Astrocyte of the cerebellum (primary cell): Measurements from ENCODE around the gene PDK2.

Experiments used
- DNase-seq: peaks from one replicate; pipeline ENCODE4 v3.0.0-alpha.2; 2011; ENCODE audit warnings: low read depth
- H3K4me3 ChIP-seq: 2 replicates; pipeline ENCODE4 v1.5.1; 2011; ENCODE audit warnings: mild to moderate bottlenecking, low read depth, low read length, moderate library complexity
- in situ Hi-C: cut with HindIII; loops from 2 replicates; pipeline ENCODE4 v1.10.0; 2017; ENCODE audit warnings: low sequenced_read_pairs
- TF ChIP-seq, protein P1 (sequence below): IDR thresholded peaks from 2 replicates; pipeline ENCODE4 v1.5.1; 2012; ENCODE audit warnings: low read length, low read depth, moderate library complexity, mild to moderate bottlenecking; ENCODE audit errors: missing control alignments

The PDK2 gene

GRCh38 chr17:50150354-50151040 is 55.3 kb downstream of the PDK2 start, which contains the start of gene PPP1R9B:
PPP1R9B (minus strand) TSS chr17:50150677; CDS start chr17:50150513, 164 bp downstream.
- TF ChIP-seq, protein P1, sequence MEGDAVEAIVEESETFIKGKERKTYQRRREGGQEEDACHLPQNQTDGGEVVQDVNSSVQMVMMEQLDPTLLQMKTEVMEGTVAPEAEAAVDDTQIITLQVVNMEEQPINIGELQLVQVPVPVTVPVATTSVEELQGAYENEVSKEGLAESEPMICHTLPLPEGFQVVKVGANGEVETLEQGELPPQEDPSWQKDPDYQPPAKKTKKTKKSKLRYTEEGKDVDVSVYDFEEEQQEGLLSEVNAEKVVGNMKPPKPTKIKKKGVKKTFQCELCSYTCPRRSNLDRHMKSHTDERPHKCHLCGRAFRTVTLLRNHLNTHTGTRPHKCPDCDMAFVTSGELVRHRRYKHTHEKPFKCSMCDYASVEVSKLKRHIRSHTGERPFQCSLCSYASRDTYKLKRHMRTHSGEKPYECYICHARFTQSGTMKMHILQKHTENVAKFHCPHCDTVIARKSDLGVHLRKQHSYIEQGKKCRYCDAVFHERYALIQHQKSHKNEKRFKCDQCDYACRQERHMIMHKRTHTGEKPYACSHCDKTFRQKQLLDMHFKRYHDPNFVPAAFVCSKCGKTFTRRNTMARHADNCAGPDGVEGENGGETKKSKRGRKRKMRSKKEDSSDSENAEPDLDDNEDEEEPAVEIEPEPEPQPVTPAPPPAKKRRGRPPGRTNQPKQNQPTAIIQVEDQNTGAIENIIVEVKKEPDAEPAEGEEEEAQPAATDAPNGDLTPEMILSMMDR: no peak
- in situ Hi-C loops: no loop called here
- DNase-seq: no peak
- H3K4me3 ChIP-seq: peak within 1 kb of the TSS; percentile 78

DNA sequence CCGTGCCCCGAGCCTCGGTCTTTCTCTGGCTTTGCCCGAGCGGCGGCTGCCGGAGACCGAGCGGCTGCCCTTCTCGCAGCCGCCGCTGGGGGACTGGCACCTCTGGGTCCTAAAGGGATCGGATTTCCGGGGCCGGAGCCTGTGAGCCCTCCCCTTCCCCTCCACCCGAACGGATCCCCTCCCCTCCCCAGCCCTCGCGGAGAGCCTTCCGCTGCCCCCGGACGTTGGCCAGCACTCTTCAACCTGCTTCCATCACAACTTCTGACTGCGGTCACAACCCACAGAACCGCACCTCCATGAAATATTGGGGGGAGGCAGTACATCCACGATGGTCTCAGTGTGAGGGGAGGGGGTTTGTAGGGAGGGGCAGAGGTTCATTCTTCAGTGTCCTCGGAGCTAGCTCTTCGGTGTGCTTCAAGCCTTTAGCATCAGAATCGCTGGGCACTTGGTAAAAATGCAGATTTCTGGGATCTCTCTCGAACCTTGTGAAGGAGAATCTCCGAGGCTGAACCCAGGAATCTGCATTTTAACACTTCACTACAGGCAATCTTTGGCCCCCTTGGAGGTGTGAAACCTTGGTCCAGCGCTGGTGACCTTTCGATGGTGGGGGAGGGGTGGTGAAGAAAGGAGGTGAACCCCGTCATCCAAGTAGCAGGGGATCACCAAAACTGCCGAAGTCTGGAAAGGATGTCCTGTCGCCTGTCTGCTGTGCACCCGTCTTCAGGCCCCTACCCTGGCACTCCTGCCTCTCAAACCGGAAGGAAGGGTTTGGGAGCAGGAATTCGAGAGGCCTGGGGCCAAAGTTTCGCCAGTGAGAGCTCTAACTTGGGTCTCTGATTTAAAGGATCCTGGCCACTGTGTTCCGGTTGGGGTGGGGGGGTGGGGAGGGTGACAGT is 56.1 kb downstream of the PDK2 start:
- DNase-seq: peak; percentile 81
- in situ Hi-C loops: no loop called here
- TF ChIP-seq, protein P1: peak; percentile 54
- H3K4me3 ChIP-seq: peak overlapping the region; percentile 78

GRCh38 chr17:50151937-50152547 is 56.9 kb downstream of the PDK2 start:
- H3K4me3 ChIP-seq: peak overlapping the region; percentile 78
- TF ChIP-seq, protein P1: no peak
- peak; percentile 63 for DNase-seq
- in situ Hi-C loops: no loop called here

DNA sequence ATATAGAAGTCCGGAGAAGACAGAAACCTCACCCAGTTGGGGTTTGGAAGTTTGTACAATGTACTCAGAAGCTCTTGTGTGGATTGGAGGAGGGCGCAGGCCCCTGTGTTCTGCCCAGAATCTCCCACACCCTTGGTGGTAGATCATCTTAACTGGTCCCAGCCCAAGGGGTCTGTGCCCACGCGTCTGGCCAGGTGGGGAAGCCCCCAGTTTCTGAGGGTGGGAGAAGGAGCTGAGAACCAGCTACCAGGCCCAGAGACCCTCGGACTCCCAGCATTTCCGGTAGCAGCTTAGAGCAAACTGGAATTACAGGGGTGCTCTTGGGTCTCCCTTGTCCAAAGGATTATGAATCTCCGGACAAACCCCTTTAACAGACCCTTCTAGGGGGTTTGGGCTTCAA is 57.6 kb downstream of the PDK2 start:
- peak overlapping the region; percentile 78 for H3K4me3 ChIP-seq
- in situ Hi-C loops: no loop called here
- TF ChIP-seq, protein P1: no peak
- DNase-seq: no peak

DNA sequence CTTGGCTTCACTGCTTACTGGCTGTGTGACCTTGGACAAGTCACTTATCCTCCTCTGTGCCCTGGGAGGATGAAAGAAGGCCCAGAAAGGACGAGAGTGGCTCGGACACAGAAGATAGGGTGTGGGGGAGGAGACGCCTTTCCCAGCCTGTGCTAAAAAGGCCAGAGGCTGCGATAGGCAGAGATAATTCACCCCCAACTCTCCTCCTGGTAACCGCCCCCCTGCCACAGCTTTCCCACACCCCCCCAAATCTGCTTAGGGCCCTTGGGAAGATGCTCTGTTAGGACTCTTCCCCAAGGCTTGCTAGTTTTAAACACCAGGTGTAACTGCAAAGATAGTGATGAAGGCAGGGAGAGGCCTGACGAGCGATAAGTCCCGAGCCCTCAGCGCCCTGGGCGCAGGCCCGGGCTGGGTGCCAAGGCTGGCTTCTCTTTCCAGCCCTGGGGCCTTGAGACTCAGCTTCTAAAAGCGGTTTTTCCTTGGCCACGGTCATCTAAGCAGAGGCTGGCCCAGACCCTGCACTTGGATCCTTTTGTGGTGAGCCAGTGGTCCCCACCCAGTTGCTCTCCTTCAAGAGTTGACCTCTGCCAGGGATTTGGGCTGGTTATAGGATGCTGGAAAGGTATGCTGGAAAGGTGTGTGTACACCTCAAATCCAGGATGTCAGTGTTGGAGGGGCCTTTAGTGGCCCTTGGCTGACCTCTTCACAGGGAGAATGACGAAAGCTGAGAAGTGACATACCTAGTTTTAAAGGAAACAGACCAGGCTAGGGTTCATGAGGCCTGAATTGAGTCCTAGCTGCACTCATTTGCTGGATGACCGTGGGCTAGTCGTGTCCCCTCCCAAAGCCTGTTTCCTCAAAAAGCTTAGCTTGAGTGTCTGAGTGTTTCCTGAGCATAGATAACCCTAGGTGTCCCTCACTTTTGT is 58.8 kb downstream of the PDK2 start:
- H3K4me3 ChIP-seq: no peak overlapping the region
- DNase-seq: no peak
- in situ Hi-C loops: no loop called here
- TF ChIP-seq, protein P1: no peak
